Suprapubic skin (tissue), 4 donors: Measurements from ENCODE around the gene KISS1. TPM values are rescaled to one million over a fixed set of nuclear protein-coding genes. Genes with fewer than 3 reads are reported as not detected.

Experiments
- DNase-seq, 2 donors: peaks; one replicate each; pipeline ENCODE4 v3.0.0-alpha.2; 2019; ENCODE audit warnings: low spot score in 2 of 2
- H3K27ac ChIP-seq: fragments of 200-600 bp; sonication (generic); one replicate; pipeline ENCODE4 v1.5.1; 2019
- H3K27me3 ChIP-seq: fragments of 200-600 bp; sonication (generic); one replicate; pipeline ENCODE4 v1.5.1; 2019
- H3K36me3 ChIP-seq: fragments of 200-600 bp; sonication (generic); one replicate; pipeline ENCODE4 v1.5.1; 2019
- H3K4me1 ChIP-seq: fragments of 200-600 bp; sonication (generic); one replicate; pipeline ENCODE4 v1.5.1; 2019
- H3K4me3 ChIP-seq: fragments of 200-600 bp; sonication (generic); one replicate; pipeline ENCODE4 v1.5.1; 2019; ENCODE audit warnings: mild to moderate bottlenecking
- H3K9me3 ChIP-seq: fragments of 200-600 bp; sonication (generic); one replicate; pipeline ENCODE4 v1.5.1; 2019
- CTCF ChIP-seq, 2 donors: fragments of 200-600 bp in 1 of 2; fragments of 450-650 bp in 1 of 2; sonication (generic) in 1 of 2; IDR thresholded peaks; one replicate each; pipeline ENCODE4 v1.5.1; 2016 to 2019; ENCODE audit warnings: antibody characterized with exemption in 2 of 2, mild to moderate bottlenecking in 1 of 2, moderate library complexity in 1 of 2
- EP300 ChIP-seq: sonication (generic); formaldehyde crosslinking; IDR thresholded peaks from one replicate; pipeline ENCODE4 v1.6.1; 2017; ENCODE audit warnings: antibody characterized with exemption
- POLR2A ChIP-seq, 2 donors: fragments of 450-650 bp; IDR thresholded peaks; one replicate each; pipeline ENCODE4 v1.6.1; 2017; ENCODE audit warnings: antibody characterized with exemption in 2 of 2, mild to moderate bottlenecking in 2 of 2, moderate library complexity in 2 of 2
- POLR2AphosphoS5 ChIP-seq, 3 donors: sonication (generic); formaldehyde crosslinking; IDR thresholded peaks; one replicate each; pipeline ENCODE4 v1.6.1; 2017; ENCODE audit warnings: antibody characterized with exemption in 3 of 3
- WGBS: methylation state at CpG from one replicate; pipeline ENCODE4 v1.1.5; 2018; 5-methylcytosine and 5-hydroxymethylcytosine counted together
- total RNA-seq, 4 donors: library from RNA; depleted of rRNA; stranded (reverse); fragments of >200 nt; gene quantifications; one replicate each; pipeline ENCODE4 v1.1.0, GENCODE V29; 2016

KISS1 gene
- total RNA-seq, 4 donors from 2014 or later = not detected

DNA sequence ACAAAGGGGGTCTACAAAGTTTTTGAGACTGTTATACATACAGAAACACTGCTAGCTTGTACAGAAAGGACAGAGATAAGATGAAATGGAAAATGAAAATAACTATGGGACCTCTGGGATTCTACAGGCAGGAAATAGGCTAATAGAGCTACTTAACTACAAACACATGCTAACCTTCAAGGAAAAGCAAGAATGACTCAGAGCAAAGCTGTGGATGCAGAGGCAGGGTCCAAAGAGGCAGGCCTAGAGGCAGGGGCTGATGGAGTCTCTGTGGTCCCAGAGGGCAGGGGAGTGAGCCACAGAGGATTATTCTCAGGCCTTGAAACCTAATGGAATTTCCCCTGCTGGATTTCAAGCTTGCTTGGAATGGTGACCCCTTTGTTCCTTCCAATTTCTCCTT, 36.2 kb upstream of the KISS1 start:
- TF ChIP-seq CTCF (IDR thresholded peaks at IDR 0.05) = no peak
- no peak for TF ChIP-seq EP300
- no peak for TF ChIP-seq POLR2AphosphoS5 (IDR thresholded peaks at IDR 0.05)
- TF ChIP-seq POLR2A (IDR thresholded peaks at IDR 0.05) = no peak
- H3K27ac ChIP-seq = no peak overlapping the region
- no peaks in the 10 kb centered on the region for H3K9me3 ChIP-seq
- H3K4me3 ChIP-seq = no peak overlapping the region
- no peaks in the 10 kb centered on the region for H3K36me3 ChIP-seq
- no peak for DNase-seq
- no peaks in the 10 kb centered on the region for H3K4me1 ChIP-seq
- no peaks in the 10 kb centered on the region for H3K27me3 ChIP-seq

GRCh38 chr1:204230211-204230610, 33.9 kb upstream of the KISS1 start:
- DNase-seq = peak in 1 of 2 donors; percentile 39
- no peaks in the 10 kb centered on the region for H3K9me3 ChIP-seq
- peaks cover 7% of the 10 kb centered on the region for H3K4me1 ChIP-seq
- 99% methylated on average over 13 of the region's 14 CpGs for WGBS
- H3K36me3 ChIP-seq = no peaks in the 10 kb centered on the region
- H3K27me3 ChIP-seq = no peaks in the 10 kb centered on the region
- H3K4me3 ChIP-seq = no peak overlapping the region
- TF ChIP-seq POLR2AphosphoS5 (IDR thresholded peaks at IDR 0.05) (no peak), EP300 (no peak)
- H3K27ac ChIP-seq = no peak overlapping the region

DNA sequence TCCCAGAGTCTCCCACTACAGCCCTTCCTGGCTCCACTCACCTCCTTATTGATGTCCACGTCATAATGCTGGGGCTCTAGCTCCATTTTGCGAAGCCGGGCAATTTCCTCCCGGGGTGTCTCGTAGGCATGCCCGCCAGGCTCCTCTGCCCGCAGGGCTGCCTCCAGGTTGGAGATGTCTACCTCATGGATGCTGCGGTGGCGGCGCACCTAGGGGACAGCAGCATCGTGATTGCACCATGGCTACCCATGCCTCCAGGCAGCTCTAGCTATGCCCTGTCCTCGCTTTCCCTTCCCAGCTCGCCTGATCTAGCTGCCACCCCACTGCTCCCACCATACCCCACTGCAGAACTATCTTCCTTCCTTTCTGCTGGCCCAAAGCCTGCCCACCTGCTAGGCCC, 32.6 kb upstream of the KISS1 start:
- no peak for DNase-seq

GRCh38 chr1:204227996-204228785, 31.9 kb upstream of the KISS1 start:
- DNase-seq = no peak
- 94% methylated on average over 20 of the region's 20 CpGs for WGBS
- no peaks in the 10 kb centered on the region for H3K36me3 ChIP-seq
- TF ChIP-seq POLR2A (IDR thresholded peaks at IDR 0.05) = no peak
- no peak for TF ChIP-seq EP300
- TF ChIP-seq CTCF (IDR thresholded peaks at IDR 0.05) = no peak
- TF ChIP-seq POLR2AphosphoS5 (IDR thresholded peaks at IDR 0.05) = no peak
- H3K27ac ChIP-seq = no peak overlapping the region
- no peaks in the 10 kb centered on the region for H3K9me3 ChIP-seq
- no peaks in the 10 kb centered on the region for H3K27me3 ChIP-seq
- H3K4me1 ChIP-seq = peaks cover 7% of the 10 kb centered on the region
- H3K4me3 ChIP-seq = no peak overlapping the region

More for the DNA sequence above, 32.6 kb upstream of the KISS1 start:
- WGBS = 93% methylated on average over 13 of the region's 13 CpGs
- TF ChIP-seq POLR2AphosphoS5 (IDR thresholded peaks at IDR 0.05) (no peak), POLR2A (IDR thresholded peaks at IDR 0.05) (no peak), EP300 (no peak), CTCF (IDR thresholded peaks at IDR 0.05) (no peak)
- Histone ChIP-seq H3K27me3 (no peaks in the 10 kb centered on the region), H3K9me3 (no peaks in the 10 kb centered on the region), H3K4me1 (peaks cover 7% of the 10 kb centered on the region), H3K4me3 (no peak overlapping the region), H3K36me3 (no peaks in the 10 kb centered on the region), H3K27ac (no peak overlapping the region)

DNA sequence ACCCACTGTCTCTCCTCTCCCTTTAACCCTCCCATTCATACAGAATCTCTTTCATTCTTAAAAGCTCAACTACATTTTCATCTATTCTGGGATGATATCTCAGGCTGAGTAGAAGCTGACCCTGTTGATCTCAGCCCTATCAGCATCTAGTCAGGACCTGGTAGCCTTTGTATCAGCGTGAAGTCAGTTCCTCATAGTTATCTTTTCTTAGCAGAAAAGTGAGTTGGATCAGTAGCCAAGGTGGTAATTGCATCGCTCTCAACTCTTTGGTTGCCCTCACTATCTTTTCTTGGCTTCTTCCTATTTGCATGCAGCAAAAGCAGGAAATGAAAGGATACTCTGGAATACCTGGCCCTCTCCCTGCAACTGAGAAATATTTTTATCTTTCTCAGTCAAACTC, 31.1 kb upstream of the KISS1 start:
- no peaks in the 10 kb centered on the region for H3K9me3 ChIP-seq
- 97% methylated on average over 2 of the region's 2 CpGs for WGBS
- H3K27ac ChIP-seq = no peak overlapping the region
- H3K4me3 ChIP-seq = no peak overlapping the region
- H3K27me3 ChIP-seq = no peaks in the 10 kb centered on the region
- TF ChIP-seq CTCF (IDR thresholded peaks at IDR 0.05) (no peak), POLR2AphosphoS5 (IDR thresholded peaks at IDR 0.05) (no peak), POLR2A (IDR thresholded peaks at IDR 0.05) (no peak), EP300 (no peak)
- H3K36me3 ChIP-seq = no peaks in the 10 kb centered on the region
- no peak for DNase-seq
- H3K4me1 ChIP-seq = peaks cover 7% of the 10 kb centered on the region
